Tibial artery (tissue), 4 donors: ENCODE results near the gene DYNLRB2.
A peak's percentile ranks its signal among the peaks of the same experiment; 100 is the strongest.

ENCODE experiments used
- DNase-seq, 2 donors: peaks; one replicate each; pipeline ENCODE4 v3.0.0-alpha.2; 2019
- H3K27ac ChIP-seq, 2 donors: fragments of 200-600 bp; sonication (generic) in 1 of 2; 1 replicate in 1 of 2; 2 replicates in 1 of 2; pipeline ENCODE4 v1.5.1; 2018 to 2019; ENCODE audit warnings: mild to moderate bottlenecking in 1 of 2
- H3K27me3 ChIP-seq, 2 donors: fragments of 200-600 bp; sonication (generic) in 1 of 2; one replicate each; pipeline versions ENCODE4 v1.5.1 to v1.6.0; 2016 to 2019
- H3K36me3 ChIP-seq, 3 donors: fragments of 200-600 bp; sonication (generic) in 2 of 3; one replicate each; pipeline ENCODE4 v1.5.1; 2016 to 2019; ENCODE audit warnings: mild to moderate bottlenecking in 2 of 3
- H3K4me1 ChIP-seq, 4 donors: fragments of 200-600 bp; sonication (generic) in 2 of 4; 1 replicate in 3 of 4; 2 replicates in 1 of 4; pipeline ENCODE4 v1.5.1; 2016 to 2019
- H3K4me3 ChIP-seq, 2 donors: fragments of 200-600 bp; sonication (generic) in 1 of 2; 1 replicate in 1 of 2; 2 replicates in 1 of 2; pipeline ENCODE4 v1.5.1; 2018 to 2019; ENCODE audit warnings: mild to moderate bottlenecking in 2 of 2
- H3K9me3 ChIP-seq, 3 donors: fragments of 200-600 bp; sonication (generic) in 1 of 3; one replicate each; pipeline ENCODE4 v1.5.1; 2016 to 2019
- intact Hi-C: fragments of 100-400 bp; cut with DNase I; formaldehyde crosslinking; loops from one replicate; pipeline ENCODE4 v1.15.0; 2023; ENCODE audit warnings: low total_unique reads
- TF ChIP-seq, protein P1 (sequence below), 2 experiments: fragments of 200-600 bp in 1 of 2; fragments of 450-650 bp in 1 of 2; IDR thresholded peaks; one replicate each; pipeline ENCODE4 v1.5.1; 2017 to 2019; ENCODE audit warnings: antibody characterized with exemption in 2 of 2, mild to moderate bottlenecking in 1 of 2, moderate library complexity in 1 of 2

The DYNLRB2 gene

DNA sequence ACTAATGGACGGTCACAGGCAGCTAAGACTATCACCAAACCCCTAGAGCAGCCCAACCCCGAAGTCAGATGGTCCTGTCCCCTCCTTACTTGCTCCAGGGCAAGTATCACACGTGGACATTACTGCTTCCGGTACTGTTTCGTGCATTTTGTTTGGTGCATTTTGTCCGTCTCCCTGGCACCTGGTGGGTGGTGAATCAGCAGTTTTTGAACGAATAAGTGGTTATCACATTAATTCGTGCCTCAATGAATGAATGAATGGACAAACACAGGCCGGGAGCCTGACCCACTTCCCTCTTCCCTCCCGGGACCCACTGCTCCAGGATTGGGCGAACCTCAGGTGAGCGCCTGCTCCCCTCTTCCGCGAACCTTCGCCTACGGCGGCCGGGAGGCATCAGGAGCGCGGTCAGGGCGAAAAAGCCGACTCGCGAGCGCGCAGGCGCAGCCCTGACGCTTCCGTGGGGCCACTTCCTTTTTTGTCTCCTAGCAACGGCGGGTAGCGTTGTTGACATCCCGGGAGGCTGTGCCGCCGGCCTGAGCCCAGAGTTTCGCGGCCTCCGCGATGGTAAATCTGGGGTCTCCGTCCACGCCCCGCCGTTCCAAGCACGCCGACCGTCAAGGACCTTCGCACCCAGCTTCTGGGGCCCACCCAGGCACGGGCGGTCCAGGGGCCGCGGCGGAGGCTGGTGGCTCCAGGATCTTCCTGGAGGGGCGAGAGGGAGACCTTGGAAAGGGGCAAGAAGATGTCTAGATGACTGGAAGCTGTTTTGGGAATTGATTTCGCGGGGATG is at the start of gene DYNLRB2:
TSS of gene DYNLRB2 (plus strand) at position 478 of the 790 bp plus-strand sequence. CDS start at position 562, 84 bp downstream.
- H3K27me3 ChIP-seq: peaks cover 0 to 7% of the 10 kb centered on the region in 2 donors
- no peaks in the 10 kb centered on the region for H3K36me3 ChIP-seq
- peaks cover 0 to 12% (median 8%) of the 10 kb centered on the region in 4 donors for H3K4me1 ChIP-seq
- H3K9me3 ChIP-seq: no peaks in the 10 kb centered on the region
- TF ChIP-seq, protein P1, sequence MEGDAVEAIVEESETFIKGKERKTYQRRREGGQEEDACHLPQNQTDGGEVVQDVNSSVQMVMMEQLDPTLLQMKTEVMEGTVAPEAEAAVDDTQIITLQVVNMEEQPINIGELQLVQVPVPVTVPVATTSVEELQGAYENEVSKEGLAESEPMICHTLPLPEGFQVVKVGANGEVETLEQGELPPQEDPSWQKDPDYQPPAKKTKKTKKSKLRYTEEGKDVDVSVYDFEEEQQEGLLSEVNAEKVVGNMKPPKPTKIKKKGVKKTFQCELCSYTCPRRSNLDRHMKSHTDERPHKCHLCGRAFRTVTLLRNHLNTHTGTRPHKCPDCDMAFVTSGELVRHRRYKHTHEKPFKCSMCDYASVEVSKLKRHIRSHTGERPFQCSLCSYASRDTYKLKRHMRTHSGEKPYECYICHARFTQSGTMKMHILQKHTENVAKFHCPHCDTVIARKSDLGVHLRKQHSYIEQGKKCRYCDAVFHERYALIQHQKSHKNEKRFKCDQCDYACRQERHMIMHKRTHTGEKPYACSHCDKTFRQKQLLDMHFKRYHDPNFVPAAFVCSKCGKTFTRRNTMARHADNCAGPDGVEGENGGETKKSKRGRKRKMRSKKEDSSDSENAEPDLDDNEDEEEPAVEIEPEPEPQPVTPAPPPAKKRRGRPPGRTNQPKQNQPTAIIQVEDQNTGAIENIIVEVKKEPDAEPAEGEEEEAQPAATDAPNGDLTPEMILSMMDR (IDR thresholded peaks at IDR 0.05): no peak
- intact Hi-C loops: no loop called here
- peak within 1 kb of the TSS; percentile 65 to 77 for H3K4me3 ChIP-seq
- peak; percentile 87 to 95 for DNase-seq
- H3K27ac ChIP-seq: peak within 1 kb of the TSS; percentile 72

DNA sequence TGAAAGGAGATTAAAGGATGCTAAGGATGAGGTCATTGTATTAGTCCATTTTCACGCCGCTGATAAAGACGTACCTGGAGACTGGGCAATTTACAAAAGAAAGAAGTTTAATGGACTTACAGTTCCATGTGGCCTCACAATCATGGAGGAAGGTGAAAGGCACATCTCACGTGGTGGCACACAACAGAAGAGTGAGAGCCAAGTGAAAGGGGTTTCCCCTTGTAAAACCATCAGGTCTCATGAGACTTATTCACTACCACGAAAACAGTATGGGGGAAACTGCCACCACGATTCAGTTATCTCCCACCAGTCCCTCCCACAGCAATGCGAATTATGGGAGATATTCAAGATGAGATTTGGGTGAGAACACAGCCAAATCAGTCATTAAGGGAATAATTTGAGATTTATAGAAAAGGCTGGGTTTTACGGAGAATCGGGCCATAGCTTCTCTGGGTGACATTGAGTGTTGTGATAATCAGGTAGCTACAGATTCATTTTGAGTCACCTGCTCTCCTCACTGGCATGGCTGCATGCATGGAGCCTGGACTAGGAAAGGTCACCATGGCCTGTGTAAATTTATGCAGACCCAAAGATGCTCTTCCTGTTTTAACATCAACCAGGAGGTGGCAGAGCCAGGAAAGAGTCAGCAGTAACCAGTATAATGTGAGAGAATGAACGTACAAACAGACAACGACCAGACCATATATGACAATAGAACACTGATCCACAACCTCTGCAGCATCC is 40.5 kb upstream of the DYNLRB2 start:
- intact Hi-C loops: no loop called here
- TF ChIP-seq, protein P1 (IDR thresholded peaks at IDR 0.05): no peak
- no peak overlapping the region for H3K4me3 ChIP-seq
- H3K27me3 ChIP-seq: no peaks in the 10 kb centered on the region
- DNase-seq: no peak
- no peaks in the 10 kb centered on the region for H3K9me3 ChIP-seq
- H3K27ac ChIP-seq: no peak overlapping the region
- H3K4me1 ChIP-seq: no peaks in the 10 kb centered on the region
- no peaks in the 10 kb centered on the region for H3K36me3 ChIP-seq

DNA sequence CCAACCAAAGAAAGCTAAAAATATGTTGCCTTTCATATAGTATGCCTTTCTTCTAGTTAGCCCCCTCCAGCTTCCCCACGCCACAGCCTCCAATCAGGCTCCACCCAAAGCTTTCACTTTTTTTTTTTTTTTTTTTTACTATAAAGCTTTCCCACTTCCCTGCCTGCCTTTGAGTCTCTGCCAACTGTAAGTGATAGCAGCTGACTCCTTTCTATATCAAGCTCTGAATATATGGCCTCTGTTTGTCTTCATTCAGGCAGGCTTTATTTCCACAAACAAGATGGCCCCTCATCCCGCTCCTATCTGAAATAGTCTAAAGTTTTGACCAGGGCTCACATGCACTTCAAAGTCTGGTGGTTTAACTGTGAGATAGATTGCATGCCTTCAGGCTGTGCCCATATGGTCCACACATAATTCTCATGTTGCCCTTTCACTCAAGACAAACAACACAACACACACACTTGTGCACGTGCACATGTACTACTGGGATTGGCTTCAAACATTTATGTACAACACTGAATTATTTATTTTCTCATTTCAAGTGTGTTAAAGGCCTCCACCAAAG is 39.8 kb upstream of the DYNLRB2 start:
- TF ChIP-seq, protein P1 (IDR thresholded peaks at IDR 0.05): no peak
- Histone ChIP-seq H3K4me3 (no peak overlapping the region), H3K9me3 (no peaks in the 10 kb centered on the region), H3K27me3 (no peaks in the 10 kb centered on the region), H3K4me1 (no peaks in the 10 kb centered on the region), H3K27ac (no peak overlapping the region), H3K36me3 (no peaks in the 10 kb centered on the region)
- intact Hi-C loops: no loop called here
- DNase-seq: no peak

DNA sequence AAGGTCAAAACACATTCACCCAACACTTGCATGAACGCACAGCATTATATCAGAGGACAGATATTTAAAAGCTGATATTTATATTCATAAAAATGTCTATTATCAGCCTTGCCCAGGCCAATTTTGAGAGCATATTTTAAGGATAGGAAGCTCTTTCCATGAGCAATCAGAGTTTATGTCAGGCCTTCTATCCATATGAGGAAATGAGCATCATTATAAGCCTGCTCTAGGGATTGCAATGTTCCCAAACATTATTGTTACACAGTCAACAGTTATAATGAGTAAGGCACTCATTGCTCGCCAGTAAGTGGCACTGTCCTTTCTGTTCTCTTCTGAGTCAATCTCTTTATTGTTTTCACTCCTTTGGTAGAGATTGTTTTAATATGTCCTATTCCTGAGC is 37.7 kb upstream of the DYNLRB2 start:
- H3K4me1 ChIP-seq: no peaks in the 10 kb centered on the region
- no peaks in the 10 kb centered on the region for H3K36me3 ChIP-seq
- no peak for DNase-seq
- H3K27me3 ChIP-seq: no peaks in the 10 kb centered on the region
- H3K4me3 ChIP-seq: no peak overlapping the region
- TF ChIP-seq, protein P1 (IDR thresholded peaks at IDR 0.05): no peak
- no peak overlapping the region for H3K27ac ChIP-seq
- H3K9me3 ChIP-seq: no peaks in the 10 kb centered on the region
- intact Hi-C loops: no loop called here

DNA sequence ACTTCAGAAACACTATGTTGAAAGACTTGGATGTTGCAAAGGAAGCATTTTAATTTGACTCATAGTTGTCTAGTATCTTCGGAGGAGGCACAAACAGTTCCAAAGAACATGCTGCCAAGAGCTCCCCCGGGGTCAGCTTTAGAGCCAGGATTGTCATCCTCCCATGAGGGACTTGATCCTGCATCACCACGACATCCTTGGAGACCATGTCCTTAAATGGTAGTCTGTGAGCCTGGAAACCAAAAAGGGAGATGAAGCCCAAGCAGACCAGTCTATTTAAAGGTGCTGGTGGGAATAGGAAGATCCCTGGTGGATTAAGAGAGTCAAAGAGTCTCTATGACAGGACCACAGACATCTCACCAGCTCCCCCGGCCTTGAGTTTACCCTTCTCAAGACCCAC is 33.3 kb upstream of the DYNLRB2 start:
- Histone ChIP-seq H3K4me3 (no peak overlapping the region), H3K27ac (no peak overlapping the region), H3K9me3 (no peaks in the 10 kb centered on the region), H3K36me3 (no peaks in the 10 kb centered on the region), H3K27me3 (no peaks in the 10 kb centered on the region), H3K4me1 (no peaks in the 10 kb centered on the region)
- intact Hi-C loops: no loop called here
- peak in 1 of 2 donors; percentile 43 for DNase-seq
- TF ChIP-seq, protein P1 (IDR thresholded peaks at IDR 0.05): no peak
